ENCODE measurements around the gene PRPS1. TPM values are rescaled to one million over a fixed set of nuclear protein-coding genes. Genes with fewer than 3 reads are reported as not detected.

PRPS1 gene
- total RNA-seq, 1 donor from 2014 or later, result 264 TPM

DNA sequence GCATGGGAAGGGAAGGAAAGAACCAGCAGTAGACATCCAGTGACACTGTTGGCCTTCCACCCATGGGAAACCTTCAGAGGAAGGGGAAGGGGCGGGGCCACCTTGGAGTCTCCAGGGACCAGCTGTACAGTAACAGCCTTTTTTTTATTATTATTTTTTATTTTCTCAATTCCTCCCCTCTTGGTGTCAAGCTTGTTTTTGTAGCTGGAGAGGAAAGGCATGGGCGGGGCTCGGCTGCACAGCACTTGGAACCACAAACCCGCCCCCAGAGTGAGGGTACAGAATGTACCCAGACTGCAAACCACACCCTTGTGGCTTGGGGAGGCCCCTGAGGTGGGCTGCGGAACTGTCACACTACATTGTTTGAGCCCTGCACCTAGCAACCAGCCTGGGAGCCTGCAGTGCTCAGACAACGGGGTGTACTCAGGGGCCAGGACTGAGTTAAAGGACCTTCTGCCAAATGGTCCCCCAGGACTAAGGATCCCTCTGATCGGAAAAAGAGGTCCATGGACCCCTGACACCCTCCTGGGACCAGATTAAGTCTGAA is 45.7 kb downstream of the PRPS1 start:
- peaks cover 13% of the 10 kb centered on the region for H3K27me3 Mint-ChIP-seq (ENCODE audit: insufficient read depth, low read depth)
- peak; percentile 33 for DNase-seq (ENCODE audit: low spot score)
- Histone ChIP-seq H3K4me2 (no peak overlapping the region), H2AFZ (replicated peaks) (no peak overlapping the region), H3K36me3 (no peaks in the 10 kb centered on the region), H4K20me1 (ENCODE audit: low read depth) (no peaks in the 10 kb centered on the region), H3K27ac (no peak overlapping the region), H3K79me2 (ENCODE audit: low read depth) (no peaks in the 10 kb centered on the region), H3K4me3 (no peak overlapping the region), H3F3A (ENCODE audit: low read depth) (peaks cover 14% of the 10 kb centered on the region), H3K27me3 (no peaks in the 10 kb centered on the region), H3K9me3 (ENCODE audit: low read depth) (no peaks in the 10 kb centered on the region), H3K9ac (no peak overlapping the region), H3K4me1 (no peaks in the 10 kb centered on the region)
- H3K9me3 Mint-ChIP-seq, result peaks cover 2% of the 10 kb centered on the region
- TF ChIP-seq EZH2phosphoT487 (IDR thresholded peaks at IDR 0.05), result no peak
- TF ChIP-seq, protein P1, sequence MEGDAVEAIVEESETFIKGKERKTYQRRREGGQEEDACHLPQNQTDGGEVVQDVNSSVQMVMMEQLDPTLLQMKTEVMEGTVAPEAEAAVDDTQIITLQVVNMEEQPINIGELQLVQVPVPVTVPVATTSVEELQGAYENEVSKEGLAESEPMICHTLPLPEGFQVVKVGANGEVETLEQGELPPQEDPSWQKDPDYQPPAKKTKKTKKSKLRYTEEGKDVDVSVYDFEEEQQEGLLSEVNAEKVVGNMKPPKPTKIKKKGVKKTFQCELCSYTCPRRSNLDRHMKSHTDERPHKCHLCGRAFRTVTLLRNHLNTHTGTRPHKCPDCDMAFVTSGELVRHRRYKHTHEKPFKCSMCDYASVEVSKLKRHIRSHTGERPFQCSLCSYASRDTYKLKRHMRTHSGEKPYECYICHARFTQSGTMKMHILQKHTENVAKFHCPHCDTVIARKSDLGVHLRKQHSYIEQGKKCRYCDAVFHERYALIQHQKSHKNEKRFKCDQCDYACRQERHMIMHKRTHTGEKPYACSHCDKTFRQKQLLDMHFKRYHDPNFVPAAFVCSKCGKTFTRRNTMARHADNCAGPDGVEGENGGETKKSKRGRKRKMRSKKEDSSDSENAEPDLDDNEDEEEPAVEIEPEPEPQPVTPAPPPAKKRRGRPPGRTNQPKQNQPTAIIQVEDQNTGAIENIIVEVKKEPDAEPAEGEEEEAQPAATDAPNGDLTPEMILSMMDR (IDR thresholded peaks at IDR 0.05), result no peak
- no peak for TF ChIP-seq EZH2 (IDR thresholded peaks at IDR 0.05)
- H3K4me3 Mint-ChIP-seq, result no peak overlapping the region
- H3K36me3 Mint-ChIP-seq, result no peaks in the 10 kb centered on the region
- no peak overlapping the region for H3K27ac Mint-ChIP-seq
- H3K4me1 Mint-ChIP-seq, result peaks cover 49% of the 10 kb centered on the region

DNA sequence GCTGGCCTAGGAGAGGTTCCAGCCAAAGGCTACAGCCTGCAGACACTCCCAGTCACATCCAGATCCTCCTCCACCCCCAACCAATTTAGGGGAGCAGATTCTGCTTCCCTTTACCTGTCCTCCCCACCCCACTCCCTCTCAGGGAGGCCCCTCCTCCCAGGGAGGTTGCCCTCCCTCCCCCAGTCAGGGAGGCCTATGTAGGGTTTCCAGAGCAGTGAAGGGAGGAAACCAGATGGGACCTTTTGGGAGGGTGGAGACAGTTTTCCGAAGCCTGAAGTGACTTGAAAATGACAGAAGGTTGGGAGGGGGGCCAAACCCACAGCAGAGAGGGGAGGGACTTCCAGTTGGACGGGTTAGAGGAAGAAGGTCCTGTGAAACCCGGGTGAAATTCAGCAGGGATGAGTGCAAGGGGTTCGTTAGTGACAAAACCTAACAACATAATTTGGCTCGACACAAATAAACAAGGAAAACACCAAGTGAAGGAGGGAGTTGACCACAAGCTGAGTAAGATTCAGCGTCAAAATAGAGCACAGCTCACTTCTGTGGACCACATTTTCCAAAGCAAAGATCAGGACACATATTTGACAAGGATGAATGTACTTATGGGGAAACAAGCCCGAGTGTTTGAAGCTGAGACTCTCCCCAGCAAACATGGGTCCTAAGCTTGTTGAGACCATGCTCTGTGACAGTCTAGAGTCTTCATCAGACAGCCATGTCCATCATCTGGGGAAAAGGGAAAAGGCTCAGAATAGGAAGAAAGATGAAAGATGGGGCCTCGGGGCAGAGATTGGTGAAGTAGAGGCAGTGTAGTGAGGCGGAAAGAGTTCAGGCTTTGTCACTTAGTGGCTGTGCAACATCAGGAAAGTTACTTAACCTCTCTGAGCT is 46.4 kb downstream of the PRPS1 start:
- Histone ChIP-seq H3K79me2 (ENCODE audit: low read depth) (no peaks in the 10 kb centered on the region), H4K20me1 (ENCODE audit: low read depth) (no peaks in the 10 kb centered on the region), H3K9ac (no peak overlapping the region), H3K36me3 (no peaks in the 10 kb centered on the region), H3K4me3 (no peak overlapping the region), H3K27me3 (no peaks in the 10 kb centered on the region), H3K9me3 (ENCODE audit: low read depth) (no peaks in the 10 kb centered on the region), H3K4me2 (no peak overlapping the region), H3F3A (ENCODE audit: low read depth) (peaks cover 14% of the 10 kb centered on the region), H3K4me1 (no peaks in the 10 kb centered on the region), H2AFZ (replicated peaks) (peak overlapping the region; percentile 22), H3K27ac (no peak overlapping the region)
- no peak for DNase-seq (ENCODE audit: low spot score)
- TF ChIP-seq EZH2phosphoT487 (IDR thresholded peaks at IDR 0.05) (no peak), EZH2 (IDR thresholded peaks at IDR 0.05) (no peak)
- TF ChIP-seq, protein P1 (IDR thresholded peaks at IDR 0.05), result no peak
- Mint-ChIP-seq H3K9me3 (peaks cover 2% of the 10 kb centered on the region), H3K4me1 (peaks cover 50% of the 10 kb centered on the region), H3K36me3 (no peaks in the 10 kb centered on the region), H3K27me3 (ENCODE audit: insufficient read depth, low read depth) (peaks cover 15% of the 10 kb centered on the region), H3K4me3 (no peak overlapping the region), H3K27ac (no peak overlapping the region)

DNA sequence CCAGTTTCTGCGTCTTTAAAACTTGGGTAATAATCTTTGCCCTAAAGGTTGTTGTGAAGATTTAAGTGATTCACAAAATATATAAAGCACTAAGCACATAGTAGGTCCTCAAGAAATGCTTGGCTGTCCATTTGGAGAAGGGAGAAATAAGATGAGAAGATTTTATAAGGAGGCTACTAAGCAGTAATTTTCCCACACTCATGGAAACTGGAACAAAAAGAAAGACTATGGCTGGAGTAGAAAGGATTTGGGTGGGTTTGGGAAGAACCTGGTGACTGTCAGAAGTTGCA is 47.0 kb downstream of the PRPS1 start:
- Mint-ChIP-seq H3K4me3 (no peak overlapping the region), H3K4me1 (peaks cover 51% of the 10 kb centered on the region), H3K27me3 (ENCODE audit: insufficient read depth, low read depth) (peaks cover 17% of the 10 kb centered on the region), H3K27ac (no peak overlapping the region), H3K9me3 (peaks cover 2% of the 10 kb centered on the region), H3K36me3 (no peaks in the 10 kb centered on the region)
- H3K4me2 ChIP-seq, result no peak overlapping the region
- H4K20me1 ChIP-seq (ENCODE audit: low read depth), result no peaks in the 10 kb centered on the region
- H3K27ac ChIP-seq, result no peak overlapping the region
- TF ChIP-seq EZH2phosphoT487 (IDR thresholded peaks at IDR 0.05) (no peak), EZH2 (IDR thresholded peaks at IDR 0.05) (no peak)
- TF ChIP-seq, protein P1 (IDR thresholded peaks at IDR 0.05), result no peak
- H3K4me3 ChIP-seq, result no peak overlapping the region
- no peaks in the 10 kb centered on the region for H3K36me3 ChIP-seq
- H3K9ac ChIP-seq, result no peak overlapping the region
- no peak for DNase-seq (ENCODE audit: low spot score)
- no peaks in the 10 kb centered on the region for H3K9me3 ChIP-seq (ENCODE audit: low read depth)
- H3K79me2 ChIP-seq (ENCODE audit: low read depth), result no peaks in the 10 kb centered on the region
- peaks cover 14% of the 10 kb centered on the region for H3F3A ChIP-seq (ENCODE audit: low read depth)
- no peaks in the 10 kb centered on the region for H3K27me3 ChIP-seq
- no peak overlapping the region for H2AFZ ChIP-seq (replicated peaks)
- no peaks in the 10 kb centered on the region for H3K4me1 ChIP-seq
